IMR-90 (cell line): ENCODE data around the gene TVP23A. TPM values are rescaled to one million over a fixed set of nuclear protein-coding genes. Genes with fewer than 3 reads are reported as not detected.
"Not testable (repeated sequence)": the region's sequence is repeated elsewhere in the genome, so short reads cannot be mapped to it uniquely, and the experiment has no call there.

ENCODE experiments used
- ATAC-seq: fragments of 200-7000 bp; cut with Tn5 transposase; 2 replicates; pipeline ENCODE4 v1.9.1; 2020; ENCODE audit warnings: low read depth, mild to moderate bottlenecking, moderate library complexity
- BruUV-seq: library from RNA; stranded (reverse); fragments of 400-500 nt; replicated peaks from 2 replicates; lab custom pipeline; 2021; lab: Mats Ljungman, UMichigan
- CTCF ChIA-PET: fragments of 300-600 bp; formaldehyde crosslinking; extraction: SDS; loops from one replicate; lab custom pipeline; 2021; ENCODE audit warnings: antibody characterized with exemption; lab: Yijun Ruan, JAX
- POLR2A ChIA-PET: fragments of 300-600 bp; sonication (Branson Sonifier 250); formaldehyde crosslinking; loops from one replicate; lab custom pipeline; 2022; ENCODE audit warnings: antibody characterized with exemption; ENCODE audit not compliant: unreplicated experiment; lab: Charles Lee
- DNase-seq: peaks from one replicate; pipeline ENCODE4 v3.0.0; 2013
- H2AFZ ChIP-seq: replicated peaks from 2 replicates; pipeline ENCODE3; 2013; ENCODE audit warnings: low read length, mild to moderate bottlenecking; ENCODE audit not compliant: poor library complexity
- H2AK5ac ChIP-seq: 2 replicates; pipeline ENCODE4 v1.6.1; 2013; ENCODE audit warnings: low read depth, low read length, inconsistent platforms
- H2AK9ac ChIP-seq: replicated peaks from 2 replicates; pipeline ENCODE3; 2013; ENCODE audit warnings: mild to moderate bottlenecking, low read depth, low read length, moderate library complexity; ENCODE audit not compliant: poor library complexity
- H2BK120ac ChIP-seq: 2 replicates; pipeline ENCODE4 v1.6.1; 2013; ENCODE audit warnings: low read depth, low read length, inconsistent platforms
- H2BK15ac ChIP-seq: 3 replicates; pipeline ENCODE4 v1.6.1; 2013; ENCODE audit warnings: low read depth, low read length, inconsistent platforms
- H2BK20ac ChIP-seq: 2 replicates; pipeline ENCODE4 v1.6.1; 2013; ENCODE audit warnings: low read depth, mild to moderate bottlenecking, inconsistent platforms, low read length, moderate library complexity
- H2BK5ac ChIP-seq: 2 replicates; pipeline ENCODE4 v1.6.1; 2013; ENCODE audit warnings: mild to moderate bottlenecking, low read depth, low read length, inconsistent platforms; ENCODE audit not compliant: poor library complexity, severe bottlenecking
- H3K14ac ChIP-seq: replicated peaks from 2 replicates; pipeline ENCODE4 v1.6.1; 2013; ENCODE audit warnings: low read depth, low read length, inconsistent platforms
- H3K18ac ChIP-seq: 2 replicates; pipeline ENCODE4 v1.6.1; 2013; ENCODE audit warnings: low read depth, low read length, control low read depth
- H3K23ac ChIP-seq: 2 replicates; pipeline ENCODE4 v1.6.1; 2013; ENCODE audit warnings: low read depth, low read length, inconsistent platforms
- H3K27ac ChIP-seq: 2 replicates; pipeline ENCODE4 v1.5.1; 2013; ENCODE audit warnings: mild to moderate bottlenecking, control low read depth, low read length; ENCODE audit not compliant: insufficient read depth
- H3K27me3 ChIP-seq: 2 replicates; pipeline ENCODE4 v1.6.1; 2013; ENCODE audit warnings: low read length; ENCODE audit not compliant: control insufficient read depth, insufficient read depth
- H3K36me3 ChIP-seq: 2 replicates; pipeline ENCODE4 v1.6.1; 2013; ENCODE audit warnings: low read length, mixed read lengths; ENCODE audit not compliant: control insufficient read depth, insufficient read depth
- H3K4ac ChIP-seq: 2 replicates; pipeline ENCODE4 v1.6.1; 2013; ENCODE audit warnings: low read depth, low read length, inconsistent platforms
- H3K4me1 ChIP-seq: 2 replicates; pipeline ENCODE4 v1.6.1; 2013; ENCODE audit warnings: low read length, mixed read lengths; ENCODE audit not compliant: control insufficient read depth, insufficient read depth
- H3K4me2 ChIP-seq: 2 replicates; pipeline ENCODE4 v1.6.1; 2013; ENCODE audit warnings: low read depth, mild to moderate bottlenecking, control low read depth, low read length, moderate library complexity
- H3K4me3 ChIP-seq: 2 replicates; pipeline ENCODE4 v1.5.1; 2013; ENCODE audit warnings: low read depth, mild to moderate bottlenecking, control low read depth, low read length, moderate library complexity; ENCODE audit not compliant: insufficient read depth
- H3K56ac ChIP-seq: 2 replicates; pipeline ENCODE4 v1.6.1; 2013; ENCODE audit warnings: low read length, inconsistent platforms; ENCODE audit not compliant: insufficient read depth; ENCODE audit errors: extremely low read depth
- H3K79me1 ChIP-seq, 2 experiments: 2 replicates each; pipeline ENCODE4 v1.6.1; 2013; ENCODE audit warnings: low read length in 2 of 2, inconsistent platforms in 1 of 2, low read depth in 1 of 2
- H3K9ac ChIP-seq: 2 replicates; pipeline ENCODE4 v1.6.1; 2013; ENCODE audit warnings: low read depth, low read length, control low read depth
- H3K9me1 ChIP-seq: 2 replicates; pipeline ENCODE4 v1.6.1; 2013; ENCODE audit warnings: low read length, inconsistent platforms; ENCODE audit not compliant: insufficient read depth
- H3K9me3 ChIP-seq: 2 replicates; pipeline ENCODE4 v1.6.1; 2013; ENCODE audit warnings: low read length; ENCODE audit not compliant: control insufficient read depth, insufficient read depth
- H4K20me1 ChIP-seq: 2 replicates; pipeline ENCODE4 v1.6.1; 2013; ENCODE audit warnings: low read length, inconsistent platforms; ENCODE audit not compliant: insufficient read depth
- H4K5ac ChIP-seq: 2 replicates; pipeline ENCODE4 v1.6.1; 2013; ENCODE audit warnings: mild to moderate bottlenecking, low read depth, low read length, control low read depth
- H4K8ac ChIP-seq, 2 experiments: 2 replicates each; pipeline ENCODE4 v1.6.1; 2013; ENCODE audit warnings: low read depth in 2 of 2, low read length in 2 of 2, control low read depth in 1 of 2, inconsistent platforms in 1 of 2
- H4K91ac ChIP-seq: 2 replicates; pipeline ENCODE4 v1.6.1; 2013; ENCODE audit warnings: low read depth, low read length, inconsistent platforms; ENCODE audit not compliant: insufficient read depth
- WGBS, 2 experiments: methylation state at CpG; one replicate each; pipeline versions ENCODE4 v1.1.5 to v1.1.7; 2013; ENCODE audit warnings: missing lambda C conversion rate in 2 of 2; ENCODE audit not compliant: insufficient read length in 1 of 2; ENCODE audit errors: extremely low coverage in 2 of 2; 5-methylcytosine and 5-hydroxymethylcytosine counted together
- dilution Hi-C: fragments of 300-500 bp; cut with HindIII; formaldehyde crosslinking; loops from one replicate; pipeline ENCODE4 v1.14.3; 2018; ENCODE audit warnings: low sequenced_read_pairs; ENCODE audit not compliant: unreplicated experiment
- in situ Hi-C: fragments of 300-500 bp; cut with MboI; formaldehyde crosslinking; loops from 3 replicates; pipeline ENCODE4 v1.14.3; 2019; ENCODE audit warnings: low sequenced_read_pairs, inconsistent platforms, mixed read lengths
- intact Hi-C: fragments of 100-400 bp; cut with micrococcal nuclease; formaldehyde crosslinking; loops from 2 replicates; pipeline ENCODE4 v1.10.0; 2022
- polyA plus RNA-seq, 3 experiments: library from polyadenylated mRNA; depleted of rRNA; stranded (reverse); fragments of >200 nt; gene quantifications; 2 replicates each; pipeline ENCODE4 v1.2.3, GENCODE V29; 2012; ENCODE audit warnings: low replicate concordance in 1 of 3
- total RNA-seq: library from RNA; depleted of rRNA; stranded (reverse); fragments of >200 nt; gene quantifications from 2 replicates; pipeline ENCODE4 v1.2.3, GENCODE V29; 2012

Gene TVP23A
- total and polyA plus RNA-seq, 2 of the 4 experiments (the other 2 are of a cell fraction): not detected

- H3K79me1 ChIP-seq, H3K4me3 ChIP-seq, H3K9me1 ChIP-seq, dilution Hi-C loops, H2AFZ ChIP-seq, H4K91ac ChIP-seq, H2BK20ac ChIP-seq, CTCF ChIA-PET, H3K23ac ChIP-seq, H4K8ac ChIP-seq, H2BK5ac ChIP-seq, H2BK120ac ChIP-seq, H3K56ac ChIP-seq, BruUV-seq, H3K9ac ChIP-seq, H4K5ac ChIP-seq, intact Hi-C loops, H3K4ac ChIP-seq, H3K36me3 ChIP-seq, H3K14ac ChIP-seq, H3K27me3 ChIP-seq, DNase-seq, H3K4me2 ChIP-seq, H2AK5ac ChIP-seq, POLR2A ChIA-PET, H3K18ac ChIP-seq, H2BK15ac ChIP-seq, H4K20me1 ChIP-seq, H3K27ac ChIP-seq, in situ Hi-C loops, ATAC-seq, H2AK9ac ChIP-seq, H3K9me3 ChIP-seq: not testable (repeated sequence)
- H3K4me1 ChIP-seq: peaks cover 13% of the 10 kb centered on the region; the same call in 1 of the 2 replicates
Observed at GRCh38 chr16:10830240-10830639, 11.6 kb upstream of the TVP23A start.

GRCh38 chr16:10829390-10830098 lies 10.9 kb upstream of the TVP23A start:
- H3K23ac ChIP-seq, H4K20me1 ChIP-seq, H3K9me1 ChIP-seq, H4K91ac ChIP-seq, H3K14ac ChIP-seq, in situ Hi-C loops, H2BK15ac ChIP-seq, H3K56ac ChIP-seq, BruUV-seq, H3K4me3 ChIP-seq, H3K9me3 ChIP-seq, intact Hi-C loops, H4K8ac ChIP-seq, H3K79me1 ChIP-seq, H2BK20ac ChIP-seq, H2AFZ ChIP-seq, H3K9ac ChIP-seq, H3K4me2 ChIP-seq, H4K5ac ChIP-seq, H2BK5ac ChIP-seq, H3K18ac ChIP-seq, dilution Hi-C loops, H3K27ac ChIP-seq, CTCF ChIA-PET, POLR2A ChIA-PET, H3K36me3 ChIP-seq, ATAC-seq, H3K27me3 ChIP-seq, DNase-seq, H3K4ac ChIP-seq, H2AK5ac ChIP-seq, H2BK120ac ChIP-seq: not testable (repeated sequence)
- H2AK9ac ChIP-seq: peak overlapping the region; percentile 0
- peaks cover 13% of the 10 kb centered on the region; the same call in 1 of the 2 replicates for H3K4me1 ChIP-seq
- WGBS, 2 experiments: 81% methylated on average over 4 of the region's 18 CpGs; no CpG with 5 or more reads in 1 of the 2 experiments
